NT2/D1 (cell line): Measurements from ENCODE around the gene FHAD1.

Experiments
- SUZ12 ChIP-seq: IDR thresholded peaks from 2 replicates; pipeline ENCODE4 v1.6.1; 2011; ENCODE audit not compliant: insufficient read length, insufficient read depth; ENCODE audit errors: extremely low read depth
- YY1 ChIP-seq: IDR thresholded peaks from 2 replicates; pipeline ENCODE4 v1.6.1; 2011; ENCODE audit not compliant: insufficient read length, insufficient read depth
- ZNF274 ChIP-seq: IDR thresholded peaks from 2 replicates; pipeline ENCODE4 v1.6.1; 2011; ENCODE audit warnings: mild to moderate bottlenecking, low read depth, low read length

- no peak for TF ChIP-seq ZNF274
- no peak for TF ChIP-seq YY1
- TF ChIP-seq SUZ12, result no peak
Measured at GRCh38 chr1:15287035-15287979, 40.3 kb downstream of the FHAD1 start.
